Left lobe of liver (tissue), 2 donors: ENCODE measurements around the gene ATP13A1. TPM values are rescaled to one million over a fixed set of nuclear protein-coding genes. Genes with fewer than 3 reads are reported as not detected.
A peak's percentile ranks its signal among the peaks of the same experiment; 100 is the strongest.
"Not testable (repeated sequence)": the region's sequence is repeated elsewhere in the genome, so short reads cannot be mapped to it uniquely, and the experiment has no call there.

Experiments used
- ATAC-seq: fragments of 200-7000 bp; cut with Tn5 transposase; one replicate; pipeline ENCODE4 v1.9.1; 2020; ENCODE audit warnings: mild to moderate bottlenecking, moderate library complexity
- DNase-seq: peaks from one replicate; pipeline ENCODE4 v3.0.0-alpha.2; 2020; ENCODE audit warnings: low spot score
- total RNA-seq: library from RNA; stranded (reverse); gene quantifications from one replicate; pipeline ENCODE4 v1.2.1, GENCODE V29; 2021
- donor health status: DM: no; HTN: no; CAD: no; lungs with moderate emphysema.
- donor health status: DM: no; HTN: yes; CAD: no.

ATP13A1 gene
- total RNA-seq, 1 donor from 2014 or later, result 34.2 TPM

DNA sequence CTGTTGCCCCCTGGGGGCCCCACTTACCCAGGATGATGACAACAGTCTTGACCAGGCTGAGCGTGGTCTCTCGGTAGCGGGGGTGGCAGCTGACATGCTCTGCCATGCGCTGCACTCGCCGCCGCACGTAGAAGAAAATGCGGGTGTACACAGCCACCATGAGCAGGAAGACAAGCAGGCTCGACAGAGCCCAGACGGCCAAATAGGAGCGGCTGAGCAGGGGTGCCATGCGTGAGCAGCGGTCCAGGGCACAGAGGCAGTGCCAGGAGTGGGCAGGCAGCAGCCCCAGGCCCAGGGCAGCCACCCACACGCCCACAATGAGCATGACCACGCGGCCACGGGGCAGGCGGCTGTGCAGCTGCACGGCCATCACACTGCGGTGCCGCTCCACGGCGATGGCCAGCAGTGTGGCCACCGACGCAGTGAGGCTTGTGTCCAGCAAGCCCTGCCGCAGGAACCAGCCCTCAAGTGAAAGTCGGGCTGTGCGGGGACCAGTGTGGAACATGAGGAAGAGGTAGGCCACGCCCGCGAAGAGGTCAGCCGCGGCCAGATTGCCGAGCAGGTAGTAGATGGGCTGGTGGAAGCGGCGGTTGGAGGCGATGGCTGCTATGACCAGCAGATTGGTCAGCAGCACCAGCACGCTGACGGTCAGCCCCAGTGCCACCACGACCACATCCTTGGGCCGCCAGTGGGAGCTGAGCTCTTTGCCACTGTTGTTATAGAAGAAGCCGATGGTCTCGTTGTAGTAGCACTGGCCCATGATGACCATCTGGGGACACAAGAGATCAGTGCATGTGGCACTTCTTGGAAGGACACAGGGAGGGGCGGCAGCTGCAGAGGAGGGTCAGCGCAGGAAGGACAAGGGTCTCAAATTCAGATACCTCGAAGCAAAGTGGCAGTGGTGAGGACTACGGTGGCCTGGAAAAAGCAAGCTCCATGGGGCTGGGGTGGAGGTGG lies 36.7 kb downstream of the ATP13A1 start:
- no peak for ATAC-seq
- no peak for DNase-seq

DNA sequence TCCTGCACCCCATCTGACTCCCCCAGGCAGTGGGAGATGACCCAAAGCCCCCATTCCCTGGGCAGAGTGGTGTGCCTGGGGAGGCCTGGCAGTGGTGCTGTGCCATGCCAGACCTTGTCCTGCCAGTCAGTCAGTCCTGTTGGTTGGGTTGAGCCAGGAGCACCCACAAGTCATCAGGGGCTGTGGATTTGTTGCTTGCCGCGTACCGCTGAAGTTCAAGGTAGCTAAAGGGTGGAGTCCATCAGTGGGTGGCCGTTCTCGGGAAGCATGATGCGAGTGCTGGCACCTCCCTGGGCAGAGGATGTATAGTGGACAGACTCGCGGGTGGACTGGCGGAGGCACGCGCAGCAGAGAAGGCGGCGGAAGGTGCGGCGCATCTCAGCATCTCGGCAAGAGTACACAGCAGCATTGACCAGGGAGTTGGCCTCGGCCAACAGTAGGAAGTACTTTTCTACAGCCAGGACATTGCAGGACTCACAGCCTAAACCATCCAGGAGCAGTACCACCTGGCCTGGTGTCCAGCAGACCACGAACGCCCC lies 39.4 kb downstream of the ATP13A1 start:
- DNase-seq (no peak), ATAC-seq (no peak)

DNA sequence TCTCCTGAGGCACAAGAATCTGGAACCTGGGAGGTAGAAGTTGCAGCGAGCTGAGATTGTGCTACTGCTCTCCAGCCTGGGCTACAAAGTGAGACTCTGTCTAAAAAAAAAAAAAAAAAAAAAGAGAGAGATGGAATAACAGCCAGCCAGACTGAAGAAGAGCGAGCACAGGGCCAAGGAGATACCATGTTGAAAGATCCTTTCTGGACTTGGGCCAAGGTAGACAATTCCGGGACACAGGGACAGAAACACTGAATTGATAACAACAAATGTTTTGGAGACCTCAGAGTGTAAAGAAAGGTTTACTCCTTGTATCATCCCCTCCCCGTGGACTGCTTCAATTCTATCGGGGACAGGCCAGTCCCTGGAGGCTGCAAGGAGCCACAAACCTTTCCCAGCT lies 40.1 kb downstream of the ATP13A1 start:
- DNase-seq, result no peak
- ATAC-seq, result no peak

DNA sequence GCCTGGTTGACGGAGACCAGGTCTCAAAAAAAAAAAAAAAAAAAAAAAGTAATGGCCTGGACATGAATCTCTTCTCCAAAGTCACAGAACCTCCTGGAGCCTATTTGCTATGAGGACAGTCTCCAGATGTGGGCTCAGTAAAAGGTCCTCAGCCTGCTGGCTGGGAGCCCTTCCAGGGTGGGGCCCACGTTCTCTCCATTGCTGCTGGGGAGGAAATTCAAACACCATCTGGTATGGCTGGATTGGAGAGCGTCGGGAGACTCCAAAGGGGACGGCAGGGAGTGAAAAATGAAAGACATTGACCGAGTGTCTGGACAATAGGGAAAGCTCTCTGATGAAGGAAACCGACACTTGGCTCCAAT lies 43.6 kb downstream of the ATP13A1 start:
- ATAC-seq (no peak), DNase-seq (no peak)

DNA sequence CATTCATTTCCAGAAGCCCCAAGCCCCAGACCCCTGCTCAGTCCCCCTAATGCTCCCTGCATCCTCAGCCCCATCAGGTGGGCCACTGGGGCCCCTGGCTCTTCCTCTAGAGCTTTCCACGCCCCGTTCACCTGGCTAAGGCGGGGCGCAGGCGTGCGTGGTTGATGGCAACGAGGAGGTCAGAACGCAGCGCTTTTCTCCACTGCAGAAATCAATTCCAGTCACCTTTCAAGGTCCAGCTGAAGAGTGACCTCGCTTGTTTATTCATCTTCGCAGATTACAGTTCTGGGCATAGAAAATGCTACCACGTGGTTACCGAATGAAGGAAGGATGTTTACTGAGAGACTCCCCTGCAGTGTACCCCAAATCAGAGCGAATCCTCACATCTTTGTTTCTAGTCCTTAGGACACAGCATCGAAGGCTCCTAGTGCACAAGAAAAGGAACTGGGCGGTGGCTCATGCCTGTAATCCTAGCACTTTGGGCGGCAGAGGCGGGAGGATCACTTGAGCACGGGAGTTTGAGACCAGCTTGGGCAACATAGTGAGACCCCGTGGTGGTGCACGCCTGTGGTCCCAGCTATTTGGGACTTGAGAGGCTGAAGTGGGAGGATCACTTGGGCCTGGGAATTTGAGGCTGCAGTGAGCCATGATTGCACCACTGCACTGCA lies 44.2 kb downstream of the ATP13A1 start:
- DNase-seq, result no peak
- no peak for ATAC-seq

DNA sequence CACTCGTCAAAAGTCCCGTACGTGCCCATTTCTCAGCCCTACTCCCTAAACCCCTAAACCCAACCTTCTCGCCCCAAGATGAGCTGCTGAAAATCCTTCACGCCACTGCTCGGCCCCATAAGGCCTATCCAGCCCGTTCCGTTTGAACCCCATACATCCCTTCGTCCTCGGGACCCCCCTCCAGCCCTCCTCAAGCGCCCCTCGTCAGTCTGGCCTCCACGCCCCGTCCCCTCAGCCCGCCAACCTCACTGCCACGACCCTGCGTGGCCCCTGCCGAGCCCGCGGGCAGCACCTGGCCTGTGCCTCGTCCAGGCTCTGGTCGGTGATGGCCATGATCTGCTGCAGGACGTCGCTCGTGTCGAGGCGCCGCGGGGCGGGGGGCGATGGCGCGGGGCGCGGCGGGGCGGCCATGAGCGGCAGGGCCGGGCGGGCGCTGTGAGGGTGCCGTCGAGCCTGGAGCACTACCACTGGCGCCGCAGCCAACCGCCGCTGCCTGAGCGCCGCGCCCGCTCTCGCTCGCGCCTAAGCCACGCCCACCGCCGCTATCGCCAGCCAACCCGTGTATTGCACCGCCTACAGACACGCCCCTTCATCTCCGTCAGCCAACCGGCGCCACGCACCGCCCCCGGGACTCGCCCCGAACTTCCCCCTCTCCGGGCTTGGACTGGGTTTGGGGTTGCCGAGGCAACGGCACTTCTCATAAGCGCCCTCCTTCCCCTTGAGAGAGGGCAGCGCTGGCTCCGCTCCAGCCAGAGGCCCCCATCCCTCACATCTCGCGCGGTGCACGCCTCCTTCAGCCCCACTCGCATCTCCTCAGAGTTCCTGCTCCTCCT lies 45.0 kb downstream of the ATP13A1 start, which contains the start of gene PBX4:
Gene PBX4 (minus strand): TSS at position 469 of the 833 bp plus-strand sequence. CDS start 58 bp downstream, at position 411.
- DNase-seq (peak; percentile 83), ATAC-seq (peak; percentile 95)

DNA sequence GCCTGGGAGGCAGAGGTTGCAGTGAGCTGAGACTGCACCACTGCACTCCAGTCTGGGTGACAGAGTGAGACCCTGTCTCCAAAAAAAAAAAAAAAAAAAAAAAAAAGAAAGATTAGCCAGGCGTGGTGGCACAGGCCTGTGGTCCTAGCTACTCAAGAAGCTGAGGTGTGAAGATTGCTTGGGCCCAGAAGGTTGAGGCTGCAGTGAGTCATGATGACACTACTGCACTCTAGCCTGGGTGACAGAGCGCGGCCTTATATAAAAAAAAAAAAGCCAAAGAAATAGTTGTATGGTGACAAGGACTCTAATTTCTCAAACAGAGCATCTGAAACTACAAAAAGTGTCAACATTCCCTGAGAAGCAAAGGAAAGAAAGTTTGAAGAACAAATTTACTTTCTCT lies 48.4 kb downstream of the ATP13A1 start:
- DNase-seq (no peak), ATAC-seq (no peak)

DNA sequence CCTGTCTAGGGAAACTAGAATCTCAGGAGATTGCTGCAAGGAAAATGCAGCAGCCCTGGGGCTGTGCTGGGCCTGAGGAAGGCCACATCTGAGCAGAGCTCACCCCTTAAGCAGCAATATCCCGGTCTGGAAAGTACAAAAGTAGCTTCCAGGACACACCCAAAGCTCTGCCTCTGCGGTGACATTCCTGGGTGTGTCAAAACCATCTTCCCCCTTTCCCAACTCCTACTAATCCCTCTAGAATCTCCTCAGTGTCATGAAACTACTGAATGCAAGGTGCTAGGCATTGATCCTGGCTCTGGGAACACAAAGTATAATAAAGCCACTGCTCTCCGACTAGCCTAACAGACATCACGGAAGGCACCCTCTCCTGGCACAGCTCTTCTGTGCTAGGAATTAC lies 50.0 kb downstream of the ATP13A1 start:
- no peak for DNase-seq
- ATAC-seq, result no peak

DNA sequence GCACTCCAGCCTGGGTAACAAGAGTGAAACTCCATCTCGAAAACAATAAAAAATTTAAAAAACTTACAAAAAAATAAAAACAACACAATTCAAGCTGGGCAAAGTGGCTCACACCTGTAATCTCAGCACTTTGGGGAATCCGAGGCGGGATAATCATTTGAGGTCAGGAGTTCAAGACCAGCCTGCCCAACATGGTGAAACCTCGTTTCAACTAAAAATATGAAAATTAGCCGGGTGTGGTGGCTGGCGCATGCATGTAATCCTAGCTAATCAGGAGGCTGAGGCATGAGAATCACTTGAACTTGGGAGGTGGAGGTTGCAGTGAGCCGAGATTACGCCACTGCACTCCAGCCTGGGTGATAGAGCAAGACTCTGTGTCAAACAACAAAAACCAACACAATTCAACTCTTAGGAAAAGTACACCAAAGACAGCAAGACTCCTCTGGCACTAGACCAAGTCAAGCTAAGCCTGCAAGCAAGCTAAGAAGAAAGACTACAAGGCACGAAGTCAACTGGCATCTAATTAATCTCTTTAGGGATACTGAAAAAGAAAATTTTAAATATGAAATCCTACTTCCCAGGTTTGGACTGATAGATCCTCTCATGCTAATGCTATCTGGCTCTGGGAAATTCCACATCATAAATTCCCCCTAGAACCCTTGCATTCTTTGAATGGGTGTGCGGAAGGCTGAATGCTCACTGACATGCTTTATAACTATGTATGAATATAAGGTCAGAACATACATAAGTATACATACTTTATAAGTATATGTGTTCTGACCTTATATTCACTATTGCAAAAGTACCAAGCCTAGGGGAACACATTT lies 52.9 kb downstream of the ATP13A1 start:
- ATAC-seq (no peak), DNase-seq (no peak)

DNA sequence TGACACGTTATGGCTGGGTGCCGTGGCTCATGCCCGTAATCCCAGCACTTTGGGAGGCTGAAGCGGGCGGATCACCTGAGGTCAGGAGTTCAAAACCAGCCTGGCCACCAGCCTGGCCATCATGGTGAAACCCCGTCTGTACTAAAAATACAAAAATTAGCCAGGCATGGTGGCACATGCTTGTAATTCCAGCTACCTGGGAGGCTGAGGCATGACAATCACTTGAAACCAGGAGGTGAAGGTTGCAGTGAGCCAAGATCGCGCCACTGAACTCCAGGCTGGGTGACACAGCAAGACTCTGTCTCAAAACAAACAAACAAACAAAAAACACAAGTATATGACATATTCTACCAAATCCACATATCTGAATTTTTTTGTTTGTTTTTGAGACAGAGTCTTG lies 56.8 kb downstream of the ATP13A1 start:
- ATAC-seq, DNase-seq: not testable (repeated sequence)

DNA sequence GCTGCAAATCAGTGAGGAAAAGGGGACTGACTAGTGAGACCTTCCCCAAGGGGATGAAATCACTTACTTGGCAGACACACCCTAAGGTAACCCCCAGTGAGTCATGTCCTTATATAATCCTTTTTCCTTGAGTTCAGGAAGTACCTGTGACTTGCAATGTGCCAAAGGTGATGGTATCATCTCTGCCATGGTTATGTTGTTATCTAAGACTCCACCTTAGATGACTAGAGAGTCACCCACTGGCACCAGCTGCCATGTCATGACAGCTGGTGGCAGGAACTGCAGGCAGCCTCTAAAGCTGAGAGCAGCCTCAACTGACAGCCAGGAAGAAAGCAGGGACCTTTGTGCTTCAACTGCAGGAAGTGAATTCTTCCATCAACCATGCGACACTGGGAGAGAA lies 57.5 kb downstream of the ATP13A1 start:
- ATAC-seq, result no peak
- no peak for DNase-seq

DNA sequence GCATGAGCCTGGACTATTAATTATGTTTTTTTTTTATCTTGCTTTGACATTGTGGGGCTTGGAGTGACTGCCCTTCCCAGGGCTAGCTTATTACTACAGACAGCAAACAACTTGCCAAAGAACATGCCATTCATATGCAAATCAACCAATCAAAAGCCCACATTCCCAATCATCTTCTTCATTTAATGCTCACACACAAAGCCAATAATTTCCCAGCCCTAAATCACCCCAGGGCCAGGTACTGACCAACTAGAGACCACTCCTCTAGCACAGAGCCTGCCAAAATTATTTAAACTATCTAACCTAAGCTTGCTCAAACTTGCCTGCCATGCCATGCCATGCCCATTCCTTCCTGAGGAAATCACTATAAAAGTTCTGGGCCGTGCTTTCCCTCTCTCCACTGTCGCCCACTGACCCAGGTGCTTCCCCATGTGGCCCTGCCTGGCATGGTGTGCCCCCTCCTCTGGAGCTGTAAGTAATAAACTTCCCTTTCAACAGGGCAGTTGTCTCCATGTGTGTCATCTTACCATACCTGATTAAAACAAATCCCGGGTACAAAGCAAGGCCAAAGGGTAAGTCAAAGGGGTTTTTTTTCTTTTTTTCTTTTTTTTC lies 60.7 kb downstream of the ATP13A1 start:
- ATAC-seq (no peak), DNase-seq (no peak)

DNA sequence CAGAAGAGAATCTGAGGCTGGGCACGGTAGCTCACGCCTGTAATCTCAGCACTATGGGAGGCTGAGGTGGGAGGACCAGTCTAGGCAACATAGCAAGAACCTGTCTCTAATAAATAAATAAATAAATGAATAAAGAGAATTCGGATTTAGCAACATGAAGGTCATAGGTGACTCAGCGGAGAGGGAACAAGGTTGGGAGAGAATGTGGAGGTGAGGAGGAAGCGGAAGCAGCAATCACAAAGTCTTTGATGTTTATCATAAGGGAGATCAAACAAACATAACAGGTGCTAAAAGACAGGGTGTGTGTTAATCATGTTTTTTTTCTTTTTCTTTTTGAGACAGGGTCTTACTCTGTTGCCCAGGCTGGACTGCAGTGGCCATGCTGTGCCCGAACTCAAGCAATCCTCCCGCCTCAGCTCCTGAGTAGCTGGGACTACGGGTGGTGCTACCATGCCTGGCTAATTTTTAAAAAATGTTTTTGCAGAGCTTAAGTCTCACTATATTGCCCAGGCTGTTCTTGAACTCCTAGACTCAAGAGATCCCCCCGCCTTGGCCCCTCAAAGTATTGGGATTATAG lies 61.3 kb downstream of the ATP13A1 start:
- DNase-seq (no peak), ATAC-seq (no peak)

DNA sequence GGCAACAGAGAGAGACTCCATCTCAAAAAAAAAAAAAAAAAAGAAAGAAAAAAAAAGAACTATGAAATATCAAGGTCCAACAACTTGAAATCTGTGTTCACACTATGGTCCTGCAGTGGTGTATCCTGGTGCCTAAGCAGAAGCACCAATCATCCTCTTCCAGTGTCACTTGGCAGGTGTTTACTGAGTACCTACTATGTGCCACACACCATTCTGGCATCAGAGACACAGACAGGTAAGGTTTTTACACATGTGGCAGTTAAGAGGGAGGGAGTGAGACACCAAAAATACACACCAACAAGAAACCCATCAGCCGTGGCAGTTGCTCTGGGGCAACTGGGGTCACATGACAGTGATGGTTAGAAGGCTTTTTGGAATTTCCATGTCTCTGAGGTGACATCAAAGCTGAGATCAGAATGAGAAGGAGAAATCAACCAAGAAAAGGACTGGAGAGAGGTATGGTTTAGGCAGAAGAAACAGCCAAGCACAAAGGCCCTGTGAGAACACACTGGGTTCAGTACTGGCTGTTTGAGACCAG lies 62.6 kb downstream of the ATP13A1 start:
- DNase-seq (no peak), ATAC-seq (no peak)

DNA sequence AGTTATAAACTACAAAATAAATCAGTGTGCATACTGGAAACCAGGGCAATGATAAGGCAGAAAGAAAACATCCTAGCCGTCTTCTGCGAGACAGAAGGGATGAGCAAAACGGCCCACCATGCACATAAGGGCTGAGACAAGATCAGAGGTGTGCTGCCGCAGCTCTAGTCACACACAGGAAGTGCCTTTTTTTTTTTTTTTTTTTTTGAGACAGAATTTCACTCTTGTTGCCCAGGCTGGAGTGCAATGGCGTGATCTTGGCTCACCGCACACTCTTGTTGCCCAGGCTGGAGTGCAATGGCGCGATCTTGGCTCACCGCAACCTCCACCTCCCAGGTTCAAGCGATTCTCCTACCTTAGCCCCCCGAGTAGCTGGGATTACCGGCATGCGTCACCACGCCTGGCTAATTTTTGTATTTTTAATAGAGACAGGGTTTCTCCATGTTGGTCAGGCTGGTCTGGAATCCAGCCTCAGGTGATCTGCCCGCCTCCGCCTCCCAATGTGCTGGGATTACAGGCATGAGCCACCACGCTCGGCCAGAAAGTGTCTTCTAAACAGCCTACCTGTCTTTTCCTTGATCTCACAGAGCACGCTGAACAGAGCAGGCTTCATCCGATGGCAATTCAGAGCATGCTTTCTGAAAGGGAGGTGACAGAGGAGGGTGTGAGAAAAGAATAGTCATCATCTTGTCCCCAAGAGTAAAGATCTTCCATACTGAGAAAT lies 64.6 kb downstream of the ATP13A1 start:
- DNase-seq, ATAC-seq: not testable (repeated sequence)

DNA sequence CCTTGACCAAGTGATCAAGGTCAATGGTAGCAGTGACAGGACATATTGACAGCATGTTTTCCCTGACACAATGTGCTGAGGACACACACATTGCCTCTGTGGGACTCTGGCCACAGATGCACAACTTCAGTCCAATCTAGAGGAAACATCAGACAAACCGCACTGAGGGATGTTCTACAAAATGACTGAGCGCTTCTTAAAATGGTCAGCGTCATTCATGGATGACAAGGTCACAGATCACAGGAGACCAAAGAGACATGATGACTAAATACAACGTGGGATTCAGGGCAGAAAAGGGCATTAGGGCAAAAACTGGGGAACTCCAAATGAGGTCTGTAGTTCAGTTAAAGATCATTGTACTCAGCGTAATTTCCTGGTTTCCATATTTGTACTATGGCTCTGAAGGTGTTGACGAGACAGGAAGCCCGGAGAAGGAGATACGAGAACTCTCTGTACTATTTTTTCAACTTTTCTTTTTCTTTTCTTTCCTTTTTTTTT lies 65.6 kb downstream of the ATP13A1 start:
- DNase-seq (no peak), ATAC-seq (no peak)
